Testis (tissue), 3 donors: ENCODE results near the gene GREB1. TPM values are rescaled to one million over a fixed set of nuclear protein-coding genes. Genes with fewer than 3 reads are reported as not detected.

Source experiments
- DNase-seq: peaks from one replicate; pipeline ENCODE4 v3.0.0-alpha.2; 2019
- H3K27ac ChIP-seq, 2 donors: fragments of 200-600 bp; sonication (generic); one replicate each; pipeline ENCODE4 v1.5.1; 2019
- H3K27me3 ChIP-seq: fragments of 200-600 bp; sonication (generic); one replicate; pipeline ENCODE4 v1.5.1; 2019
- H3K36me3 ChIP-seq: fragments of 200-600 bp; sonication (generic); one replicate; pipeline ENCODE4 v1.5.1; 2017; ENCODE audit warnings: low read depth; ENCODE audit errors: missing control alignments
- H3K4me1 ChIP-seq: fragments of 200-600 bp; sonication (generic); one replicate; pipeline ENCODE4 v1.5.1; 2019
- H3K4me3 ChIP-seq, 2 donors: fragments of 200-600 bp; sonication (generic); one replicate each; pipeline ENCODE4 v1.5.1; 2017 to 2019
- H3K9me3 ChIP-seq: fragments of 200-600 bp; sonication (generic); one replicate; pipeline ENCODE4 v1.5.1; 2017
- POLR2A ChIP-seq: fragments of 450-650 bp; IDR thresholded peaks from one replicate; pipeline ENCODE4 v1.6.1; 2017; ENCODE audit warnings: antibody characterized with exemption, mild to moderate bottlenecking, moderate library complexity
- WGBS, 2 donors: methylation state at CpG; one replicate each; pipeline ENCODE4 v1.1.5; 2018; 5-methylcytosine and 5-hydroxymethylcytosine counted together
- intact Hi-C: fragments of 100-400 bp; cut with DNase I; formaldehyde crosslinking; loops from one replicate; pipeline ENCODE4 v1.15.1; 2023; ENCODE audit warnings: low total_unique reads
- polyA plus RNA-seq: library from polyadenylated mRNA; stranded (reverse); fragments of 350-450 nt; fragmentation: Illumina TruSeq; extraction: RNeasy Lipid Tissue Mini Kit (QIAGEN cat#74804); gene quantifications from one replicate; pipeline ENCODE4 v1.2.3, GENCODE V29; 2014; ENCODE audit warnings: low read depth, low replicate concordance; ENCODE audit not compliant: insufficient read depth
- total RNA-seq, 2 donors: library from RNA; depleted of rRNA; stranded (reverse); fragments of >200 nt; gene quantifications; one replicate each; pipeline ENCODE4 v1.2.3, GENCODE V29; 2016
- TF ChIP-seq, protein P1 (sequence below), 3 experiments: fragments of 450-650 bp in 2 of 3; fragments of 200-600 bp in 1 of 3; sonication (generic) in 1 of 3; IDR thresholded peaks; one replicate each; pipeline ENCODE4 v1.5.1; 2016 to 2019; ENCODE audit warnings: antibody characterized with exemption in 3 of 3, mild to moderate bottlenecking in 2 of 3, moderate library complexity in 1 of 3

Gene GREB1
- total and polyA plus RNA-seq, 3 donors from 2014 or later, result 29.8 to 136 (median 91.0) TPM

- Histone ChIP-seq H3K36me3 (no peaks in the 10 kb centered on the region), H3K9me3 (no peaks in the 10 kb centered on the region), H3K27ac (no peak overlapping the region), H3K27me3 (no peaks in the 10 kb centered on the region), H3K4me1 (no peaks in the 10 kb centered on the region), H3K4me3 (no peak overlapping the region)
- 87 to 88% methylated on average over 2 of the region's 2 CpGs for WGBS, 2 donors
- TF ChIP-seq, protein P1, sequence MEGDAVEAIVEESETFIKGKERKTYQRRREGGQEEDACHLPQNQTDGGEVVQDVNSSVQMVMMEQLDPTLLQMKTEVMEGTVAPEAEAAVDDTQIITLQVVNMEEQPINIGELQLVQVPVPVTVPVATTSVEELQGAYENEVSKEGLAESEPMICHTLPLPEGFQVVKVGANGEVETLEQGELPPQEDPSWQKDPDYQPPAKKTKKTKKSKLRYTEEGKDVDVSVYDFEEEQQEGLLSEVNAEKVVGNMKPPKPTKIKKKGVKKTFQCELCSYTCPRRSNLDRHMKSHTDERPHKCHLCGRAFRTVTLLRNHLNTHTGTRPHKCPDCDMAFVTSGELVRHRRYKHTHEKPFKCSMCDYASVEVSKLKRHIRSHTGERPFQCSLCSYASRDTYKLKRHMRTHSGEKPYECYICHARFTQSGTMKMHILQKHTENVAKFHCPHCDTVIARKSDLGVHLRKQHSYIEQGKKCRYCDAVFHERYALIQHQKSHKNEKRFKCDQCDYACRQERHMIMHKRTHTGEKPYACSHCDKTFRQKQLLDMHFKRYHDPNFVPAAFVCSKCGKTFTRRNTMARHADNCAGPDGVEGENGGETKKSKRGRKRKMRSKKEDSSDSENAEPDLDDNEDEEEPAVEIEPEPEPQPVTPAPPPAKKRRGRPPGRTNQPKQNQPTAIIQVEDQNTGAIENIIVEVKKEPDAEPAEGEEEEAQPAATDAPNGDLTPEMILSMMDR (IDR thresholded peaks at IDR 0.05), result no peak
- no peak for TF ChIP-seq POLR2A
- intact Hi-C loops, result no loop called here
- no peak for DNase-seq
Observed at GRCh38 chr2:11663427-11663826, 129.6 kb downstream of the GREB1 start.

- no peak for TF ChIP-seq POLR2A
- TF ChIP-seq, protein P1 (IDR thresholded peaks at IDR 0.05), result no peak
- Histone ChIP-seq H3K27me3 (no peaks in the 10 kb centered on the region), H3K4me1 (no peaks in the 10 kb centered on the region), H3K27ac (no peak overlapping the region), H3K36me3 (no peaks in the 10 kb centered on the region), H3K9me3 (no peaks in the 10 kb centered on the region), H3K4me3 (no peak overlapping the region)
- no peak for DNase-seq
- intact Hi-C loops, result no loop called here
- 88 to 96% methylated on average over 7 to 11 of the region's 11 CpGs for WGBS, 2 donors
Observed at GRCh38 chr2:11665028-11665427, 131.2 kb downstream of the GREB1 start.

GRCh38 chr2:11665510-11666362 is 131.9 kb downstream of the GREB1 start:
- intact Hi-C loops, result no loop called here
- Histone ChIP-seq H3K27me3 (no peaks in the 10 kb centered on the region), H3K27ac (no peak overlapping the region), H3K4me1 (no peaks in the 10 kb centered on the region), H3K36me3 (no peaks in the 10 kb centered on the region), H3K4me3 (no peak overlapping the region), H3K9me3 (no peaks in the 10 kb centered on the region)
- TF ChIP-seq, protein P1 (IDR thresholded peaks at IDR 0.05), result no peak
- no peak for TF ChIP-seq POLR2A
- 81 to 91% methylated on average over 7 to 10 of the region's 10 CpGs for WGBS, 2 donors
- no peak for DNase-seq

DNA sequence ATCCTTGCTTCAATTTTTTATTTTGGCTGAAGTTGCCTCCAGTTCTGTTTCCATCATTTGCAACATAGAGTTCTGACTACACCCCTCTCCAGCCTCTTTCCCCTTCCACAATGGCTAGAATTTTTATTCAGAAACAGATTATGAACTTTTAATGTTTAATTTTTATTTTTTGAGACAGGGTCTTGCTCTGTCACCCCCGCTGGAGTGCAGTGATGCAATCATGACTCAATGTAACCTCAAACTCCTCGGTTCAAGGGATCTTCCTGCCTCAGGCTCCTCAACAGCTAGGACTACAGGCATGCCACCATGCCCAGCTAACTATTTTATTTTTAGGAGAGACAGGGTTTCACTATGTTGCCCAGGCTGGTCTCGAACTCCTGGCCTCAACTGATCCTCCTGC is 133.3 kb downstream of the GREB1 start:
- H3K4me3 ChIP-seq, result no peak overlapping the region
- no peak overlapping the region for H3K27ac ChIP-seq
- intact Hi-C loops, result no loop called here
- 85 to 92% methylated on average over 3 of the region's 3 CpGs for WGBS, 2 donors
- H3K36me3 ChIP-seq, result no peaks in the 10 kb centered on the region
- no peaks in the 10 kb centered on the region for H3K27me3 ChIP-seq
- H3K9me3 ChIP-seq, result no peaks in the 10 kb centered on the region
- DNase-seq, result no peak
- H3K4me1 ChIP-seq, result no peaks in the 10 kb centered on the region
- TF ChIP-seq POLR2A, result no peak
- TF ChIP-seq, protein P1 (IDR thresholded peaks at IDR 0.05), result no peak
